Measurements from ENCODE around the gene LINGO1.

Gene LINGO1

GRCh38 chr15:77630956-77631744, 1.6 kb downstream of the LINGO1 start:
- no peak for DNase-seq

- DNase-seq = no peak
Observed at GRCh38 chr15:77630056-77630455, 2.7 kb downstream of the LINGO1 start.

- no peak for DNase-seq
Observed at GRCh38 chr15:77629070-77630030, 3.4 kb downstream of the LINGO1 start.

- no peak for DNase-seq
Observed at GRCh38 chr15:77628010-77628409, 4.7 kb downstream of the LINGO1 start.

- no peak for DNase-seq
Observed at GRCh38 chr15:77627581-77627980, 5.1 kb downstream of the LINGO1 start.

- no peak for DNase-seq
Observed at GRCh38 chr15:77627067-77627466, 5.6 kb downstream of the LINGO1 start.

GRCh38 chr15:77626002-77626401, 6.7 kb downstream of the LINGO1 start:
- no peak for DNase-seq

GRCh38 chr15:77625376-77625775, 7.3 kb downstream of the LINGO1 start:
- DNase-seq = no peak

GRCh38 chr15:77624868-77625267, 7.8 kb downstream of the LINGO1 start:
- DNase-seq = no peak

GRCh38 chr15:77623755-77624524, 8.8 kb downstream of the LINGO1 start:
- no peak for DNase-seq

GRCh38 chr15:77622934-77623754, 9.6 kb downstream of the LINGO1 start:
- DNase-seq = no peak

GRCh38 chr15:77622209-77622933, 10.3 kb downstream of the LINGO1 start:
- no peak for DNase-seq

- DNase-seq = no peak
Observed at GRCh38 chr15:77621847-77622208, 10.9 kb downstream of the LINGO1 start.

GRCh38 chr15:77620960-77621647, 11.6 kb downstream of the LINGO1 start:
- DNase-seq = no peak

GRCh38 chr15:77620297-77620696, 12.4 kb downstream of the LINGO1 start:
- no peak for DNase-seq

- DNase-seq = no peak
Observed at GRCh38 chr15:77619883-77620282, 12.8 kb downstream of the LINGO1 start.

- DNase-seq = no peak
Observed at GRCh38 chr15:77617476-77618230, 15.1 kb downstream of the LINGO1 start.

GRCh38 chr15:77616072-77616471, 16.6 kb downstream of the LINGO1 start:
- DNase-seq = no peak

- DNase-seq = no peak
Observed at GRCh38 chr15:77615472-77615871, 17.2 kb downstream of the LINGO1 start.

- no peak for DNase-seq
Observed at GRCh38 chr15:77614251-77614806, 18.4 kb downstream of the LINGO1 start.
